Left ventricle myocardium inferior (tissue), 1 donor: ENCODE data around the gene RBM17. TPM values are rescaled to one million over a fixed set of nuclear protein-coding genes. Genes with fewer than 3 reads are reported as not detected.
"Not testable (repeated sequence)": the region's sequence is repeated elsewhere in the genome, so short reads cannot be mapped to it uniquely, and the experiment has no call there.

Experiments
- DNase-seq: peaks from one replicate; pipeline ENCODE4 v3.0.0-alpha.2; 2020
- H3K27ac ChIP-seq: fragments of 200-600 bp; replicated peaks from 2 replicates; pipeline ENCODE4 v1.8.0; 2021
- H3K27me3 ChIP-seq: fragments of 200-600 bp; 2 replicates; pipeline ENCODE4 v1.8.0; 2021; ENCODE audit warnings: low read depth
- H3K36me3 ChIP-seq: fragments of 200-600 bp; 2 replicates; pipeline ENCODE4 v1.8.0; 2021
- H3K4me1 ChIP-seq: fragments of 200-600 bp; 2 replicates; pipeline ENCODE4 v1.8.0; 2021
- H3K4me3 ChIP-seq: fragments of 200-600 bp; 2 replicates; pipeline ENCODE4 v1.8.0; 2021; ENCODE audit warnings: mild to moderate bottlenecking, moderate library complexity
- H3K9me3 ChIP-seq: fragments of 200-600 bp; replicated peaks from 2 replicates; pipeline ENCODE4 v1.8.0; 2021
- CTCF ChIP-seq: fragments of 200-600 bp; IDR thresholded peaks from 2 replicates; pipeline ENCODE4 v1.8.0; 2021; ENCODE audit warnings: antibody characterized with exemption, mild to moderate bottlenecking, borderline replicate concordance
- intact Hi-C: fragments of 100-400 bp; cut with micrococcal nuclease; formaldehyde crosslinking; loops from one replicate; pipeline ENCODE4 v1.11.0; 2022
- total RNA-seq: library from RNA; stranded (reverse); fragmentation: NEBNext Ultra II Directional; extraction: Animal tissue kit (Norgen Biotek cat#: 25700); gene quantifications from one replicate; pipeline ENCODE4 v1.2.1, GENCODE V29; 2021
- donor health status: DM: no; HTN: yes; CAD: no; lungs with severe emphysema.

RBM17 gene
- total RNA-seq, 1 donor from 2014 or later = 56.1 TPM

GRCh38 chr10:6103591-6103990 is 14.8 kb downstream of the RBM17 start:
- H3K27ac ChIP-seq = peak overlapping the region; percentile 7

DNA sequence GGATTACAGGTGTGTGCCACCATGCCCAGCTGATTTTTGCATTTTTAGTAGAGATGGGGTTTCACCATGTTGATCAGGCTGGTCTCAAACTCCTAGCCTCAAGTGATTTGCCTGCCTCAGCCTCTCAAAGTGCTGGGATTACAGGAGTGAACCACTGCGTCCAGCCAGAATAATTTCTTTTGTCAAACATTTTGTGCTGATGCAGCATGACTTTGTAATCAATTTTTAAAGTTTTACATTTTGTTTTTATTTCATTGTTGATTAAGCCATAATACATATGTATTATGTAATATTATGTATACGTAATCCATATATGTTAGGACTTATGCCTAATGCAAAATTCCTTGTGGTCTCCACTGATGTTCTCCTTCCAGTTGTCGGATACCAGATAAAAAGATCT is 18.8 kb downstream of the RBM17 start:
- peaks cover 87% of the 10 kb centered on the region for H3K36me3 ChIP-seq
- intact Hi-C loops = loop anchor here (10.0 kb wide), 2 partner anchors 97 to 297 kb away; partner anchors contain the start of gene PFKFB3
- peaks cover 45% of the 10 kb centered on the region for H3K4me1 ChIP-seq
- H3K27me3 ChIP-seq, H3K4me3 ChIP-seq, DNase-seq, H3K27ac ChIP-seq, H3K9me3 ChIP-seq: not testable (repeated sequence)

More at GRCh38 chr10:6103591-6103990, 14.8 kb downstream of the RBM17 start:
- no peaks in the 10 kb centered on the region for H3K9me3 ChIP-seq
- peaks cover 84% of the 10 kb centered on the region for H3K36me3 ChIP-seq
- peaks cover 19% of the 10 kb centered on the region for H3K4me1 ChIP-seq
- no peak overlapping the region for H3K4me3 ChIP-seq
- no peak for TF ChIP-seq CTCF
- intact Hi-C loops = loop anchor here (10.0 kb wide), 2 partner anchors 101 to 301 kb away; partner anchors contain the start of gene PFKFB3
- H3K27me3 ChIP-seq = no peaks in the 10 kb centered on the region
- no peak for DNase-seq

DNA sequence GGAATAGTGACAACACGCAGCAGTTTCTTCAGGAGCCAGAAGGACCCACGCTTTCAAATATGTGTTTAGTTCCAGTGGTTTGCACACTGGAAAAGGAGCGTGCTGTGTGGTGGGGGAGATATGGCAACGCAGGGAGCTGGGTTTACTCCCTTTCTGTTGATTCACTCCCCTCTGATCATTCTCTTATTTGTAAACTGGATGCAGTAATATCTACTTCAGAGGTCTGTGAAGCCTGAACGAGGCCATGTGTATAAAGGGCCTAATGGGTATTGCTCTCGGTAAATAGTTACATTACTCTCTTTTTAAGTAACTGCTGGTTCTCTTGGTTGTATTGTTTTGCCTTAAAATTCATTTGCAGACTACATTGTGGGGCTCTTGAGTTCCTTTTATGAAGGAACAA is 19.2 kb downstream of the RBM17 start:
- Histone ChIP-seq H3K9me3 (no peaks in the 10 kb centered on the region), H3K4me1 (peaks cover 45% of the 10 kb centered on the region), H3K27me3 (no peaks in the 10 kb centered on the region), H3K4me3 (no peak overlapping the region), H3K36me3 (peaks cover 87% of the 10 kb centered on the region), H3K27ac (no peak overlapping the region)
- DNase-seq = no peak
- intact Hi-C loops = loop anchor here (10.0 kb wide), 2 partner anchors 97 to 297 kb away; partner anchors contain the start of gene PFKFB3
- no peak for TF ChIP-seq CTCF

DNA sequence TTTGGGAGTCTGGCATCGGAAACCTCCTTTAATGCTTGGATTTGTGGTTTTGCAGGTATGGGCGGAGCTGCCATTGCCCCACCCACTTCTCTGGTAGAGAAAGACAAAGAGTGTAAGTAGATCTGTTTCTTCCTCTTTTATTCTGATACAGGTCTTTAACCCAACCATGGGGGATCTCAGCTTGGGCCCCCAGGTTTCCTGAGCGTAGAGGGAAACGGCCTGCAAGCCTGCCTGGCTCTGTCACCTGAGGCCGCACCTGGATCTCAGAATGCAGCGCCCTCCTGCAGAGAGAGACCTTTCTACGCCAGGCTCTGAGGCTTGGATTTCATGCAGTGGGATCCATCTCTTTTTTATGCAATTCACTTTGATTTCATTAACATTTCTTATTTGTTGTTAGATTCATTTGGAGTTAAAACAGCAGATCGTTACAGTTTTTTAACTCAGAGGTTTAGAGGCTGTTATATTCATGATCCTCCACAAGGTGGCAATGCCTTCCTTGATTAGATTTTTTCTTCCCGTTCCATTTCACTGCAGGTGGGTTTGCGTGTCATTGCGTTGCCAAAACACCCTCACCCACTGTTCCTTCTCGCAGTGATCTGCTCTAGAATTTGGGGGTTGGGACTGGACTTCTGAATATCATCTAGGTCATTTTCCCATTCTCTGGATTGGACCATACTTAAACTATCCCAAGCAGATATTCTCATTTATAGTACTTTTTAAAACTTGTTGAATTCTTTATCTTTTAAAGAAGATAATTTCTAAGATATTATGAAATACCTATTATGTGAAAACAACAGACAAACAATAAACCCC is 20.0 kb downstream of the RBM17 start:
- H3K27me3 ChIP-seq = no peaks in the 10 kb centered on the region
- no peak for DNase-seq
- no peak overlapping the region for H3K4me3 ChIP-seq
- peaks cover 47% of the 10 kb centered on the region for H3K4me1 ChIP-seq
- H3K9me3 ChIP-seq = no peaks in the 10 kb centered on the region
- TF ChIP-seq CTCF = peak; percentile 79
- intact Hi-C loops = loop anchor here (10.0 kb wide), 2 partner anchors 96 to 296 kb away; partner anchors contain the start of gene PFKFB3
- H3K27ac ChIP-seq = no peak overlapping the region
- H3K36me3 ChIP-seq = peaks cover 87% of the 10 kb centered on the region

- peaks cover 47% of the 10 kb centered on the region for H3K4me1 ChIP-seq
- H3K36me3 ChIP-seq = peaks cover 90% of the 10 kb centered on the region
- no peak overlapping the region for H3K4me3 ChIP-seq
- H3K9me3 ChIP-seq = no peaks in the 10 kb centered on the region
- no peak overlapping the region for H3K27ac ChIP-seq
- no peak for DNase-seq
- no peak for TF ChIP-seq CTCF
- intact Hi-C loops = loop anchor here (10.0 kb wide), 2 partner anchors 95 to 295 kb away; partner anchors contain the start of gene PFKFB3
- H3K27me3 ChIP-seq = no peaks in the 10 kb centered on the region
Observed at GRCh38 chr10:6109444-6109775, 20.6 kb downstream of the RBM17 start.

GRCh38 chr10:6110136-6110535 is 21.3 kb downstream of the RBM17 start:
- no peak overlapping the region for H3K4me3 ChIP-seq
- peaks cover 55% of the 10 kb centered on the region for H3K4me1 ChIP-seq
- no peak for DNase-seq
- no peaks in the 10 kb centered on the region for H3K27me3 ChIP-seq
- H3K36me3 ChIP-seq = peaks cover 93% of the 10 kb centered on the region
- no peaks in the 10 kb centered on the region for H3K9me3 ChIP-seq
- no peak for TF ChIP-seq CTCF
- intact Hi-C loops = no loop called here
- H3K27ac ChIP-seq = peak overlapping the region; percentile 2
